HEK293 (cell line): Measurements from ENCODE around the gene CDON.

Experiments
- CTCF ChIP-seq: fragments of 450-650 bp; formaldehyde crosslinking; IDR thresholded peaks from 2 replicates; pipeline ENCODE4 v1.5.1; 2016; ENCODE audit warnings: missing biosample characterization, missing genetic modification characterization
- MEIS1 ChIP-seq: sonication (generic); formaldehyde crosslinking; IDR thresholded peaks from 2 replicates; pipeline ENCODE4 v1.8.1; 2022; ENCODE audit warnings: missing genetic modification reagents, mild to moderate bottlenecking, borderline replicate concordance
- MYNN ChIP-seq: fragments of 450-650 bp; formaldehyde crosslinking; IDR thresholded peaks from 2 replicates; pipeline ENCODE4 v1.5.1; 2016; ENCODE audit warnings: missing biosample characterization, missing genetic modification characterization, borderline replicate concordance
- ZNF112 ChIP-seq: fragments of 450-650 bp; formaldehyde crosslinking; IDR thresholded peaks from 2 replicates; pipeline ENCODE4 v1.5.0; 2017; ENCODE audit warnings: missing biosample characterization, missing genetic modification characterization
- ZNF701 ChIP-seq: fragments of 450-650 bp; formaldehyde crosslinking; IDR thresholded peaks from 2 replicates; pipeline ENCODE4 v1.5.1; 2016; ENCODE audit warnings: missing biosample characterization, missing genetic modification characterization
- ZNF704 ChIP-seq: fragments of 450-650 bp; formaldehyde crosslinking; IDR thresholded peaks from 2 replicates; pipeline ENCODE4 v1.5.1; 2016; ENCODE audit warnings: missing biosample characterization, missing genetic modification characterization
- ZNF792 ChIP-seq: fragments of 450-650 bp; formaldehyde crosslinking; IDR thresholded peaks from 2 replicates; pipeline ENCODE4 v1.5.1; 2016; ENCODE audit warnings: missing biosample characterization, missing genetic modification characterization

- TF ChIP-seq ZNF112 (tag by site-specific recombination) (no peak), ZNF792 (no peak), ZNF704 (no peak), CTCF (tag by site-specific recombination) (no peak), MEIS1 (CRISPR knock-in tag) (no peak), MYNN (tag by site-specific recombination) (no peak), ZNF701 (no peak)
Observed at GRCh38 chr11:125942771-125943428, 119.8 kb downstream of the CDON start.
